HEK293 (cell line): ENCODE measurements around the gene TMEM196.

ENCODE experiments used
- CTCF ChIA-PET: fragments of 350-600 bp; formaldehyde crosslinking; extraction: SDS; loops from one replicate; lab custom pipeline; 2021; ENCODE audit warnings: antibody characterized with exemption; lab: Yijun Ruan, JAX
- POLR2A ChIA-PET: fragments of 300-600 bp; formaldehyde crosslinking; extraction: SDS; loops from one replicate; lab custom pipeline; 2020; ENCODE audit warnings: antibody characterized with exemption, inconsistent platforms; lab: Yijun Ruan, JAX
- H3K27ac ChIP-seq: fragments of 200-500 bp; sonication (Bioruptor generic); 2 replicates; pipeline ENCODE4 v1.5.1; 2014; ENCODE audit warnings: low read depth, low read length, control low read depth, inconsistent platforms; ENCODE audit errors: extremely low read depth
- H3K36me3 ChIP-seq, 2 experiments: fragments of 200-500 bp in 1 of 2; sonication (Bioruptor generic) in 1 of 2; 1 replicate in 1 of 2; 2 replicates in 1 of 2; pipeline ENCODE4 v1.5.1; 2014 to 2017; ENCODE audit warnings: inconsistent platforms in 2 of 2, low read length in 2 of 2; ENCODE audit not compliant: control insufficient read depth in 2 of 2, insufficient read depth in 1 of 2
- H3K4me1 ChIP-seq: fragments of 200-500 bp; sonication (Bioruptor generic); 2 replicates; pipeline ENCODE4 v1.5.1; 2014; ENCODE audit warnings: mild to moderate bottlenecking, low read length, inconsistent platforms; ENCODE audit not compliant: control insufficient read depth, insufficient read depth
- H3K4me3 ChIP-seq: 2 replicates; pipeline ENCODE4 v1.5.1; 2011; ENCODE audit warnings: low read depth, mild to moderate bottlenecking, control low read depth, low read length, moderate library complexity
- H3K9me3 ChIP-seq: fragments of 200-500 bp; sonication (Bioruptor generic); 2 replicates; pipeline ENCODE4 v1.5.1; 2014; ENCODE audit warnings: low read depth, low read length, inconsistent platforms; ENCODE audit not compliant: control insufficient read depth, insufficient read depth
- ELK4 ChIP-seq: IDR thresholded peaks from 2 replicates; pipeline ENCODE4 v1.6.1; 2011; ENCODE audit warnings: mild to moderate bottlenecking, low read depth, low read length, borderline replicate concordance
- GFI1B ChIP-seq: fragments of 450-650 bp; formaldehyde crosslinking; IDR thresholded peaks from 2 replicates; pipeline ENCODE4 v1.5.1; 2016; ENCODE audit warnings: missing biosample characterization, missing genetic modification characterization
- HOXC10 ChIP-seq: sonication (generic); formaldehyde crosslinking; IDR thresholded peaks from 2 replicates; pipeline ENCODE4 v1.8.1; 2023; ENCODE audit warnings: mild to moderate bottlenecking, missing genetic modification reagents
- TCF7L2 ChIP-seq: IDR thresholded peaks from 2 replicates; pipeline ENCODE4 v1.6.1; 2011; ENCODE audit warnings: low read depth, mild to moderate bottlenecking, inconsistent platforms, low read length, moderate library complexity, borderline replicate concordance
- ZBTB7A ChIP-seq: fragments of 450-650 bp; formaldehyde crosslinking; IDR thresholded peaks from 2 replicates; pipeline ENCODE4 v1.5.1; 2016; ENCODE audit warnings: low read depth, missing biosample characterization, missing genetic modification characterization
- ZNF292 ChIP-seq: fragments of 450-650 bp; formaldehyde crosslinking; IDR thresholded peaks from 2 replicates; pipeline ENCODE4 v1.5.1; 2016; ENCODE audit warnings: low read depth, missing biosample characterization, missing genetic modification characterization, borderline replicate concordance
- ZNF366 ChIP-seq: fragments of 450-650 bp; formaldehyde crosslinking; conservative IDR thresholded peaks from 2 replicates; pipeline ENCODE4 v1.5.1; 2016; ENCODE audit warnings: missing biosample characterization, missing genetic modification characterization
- ZNF48 ChIP-seq: fragments of 450-650 bp; formaldehyde crosslinking; IDR thresholded peaks from 2 replicates; pipeline ENCODE4 v1.5.1; 2016; ENCODE audit warnings: missing biosample characterization, missing genetic modification characterization
- ZNF521 ChIP-seq: fragments of 450-650 bp; formaldehyde crosslinking; IDR thresholded peaks from 2 replicates; pipeline ENCODE4 v1.5.1; 2017; ENCODE audit warnings: missing biosample characterization, mild to moderate bottlenecking, missing genetic modification characterization
- ZNF621 ChIP-seq: fragments of 450-650 bp; formaldehyde crosslinking; IDR thresholded peaks from 2 replicates; pipeline ENCODE4 v1.5.1; 2017; ENCODE audit warnings: missing biosample characterization, missing genetic modification characterization
- ZNF654 ChIP-seq: fragments of 450-650 bp; formaldehyde crosslinking; IDR thresholded peaks from 2 replicates; pipeline ENCODE4 v1.5.1; 2016; ENCODE audit warnings: low read depth, missing biosample characterization, missing genetic modification characterization
- ZNF692 ChIP-seq: fragments of 450-650 bp; formaldehyde crosslinking; IDR thresholded peaks from 2 replicates; pipeline ENCODE4 v1.5.1; 2016; ENCODE audit warnings: missing biosample characterization, missing genetic modification characterization
- ZNF701 ChIP-seq: fragments of 450-650 bp; formaldehyde crosslinking; IDR thresholded peaks from 2 replicates; pipeline ENCODE4 v1.5.1; 2016; ENCODE audit warnings: missing biosample characterization, missing genetic modification characterization
- ZNF830 ChIP-seq: fragments of 450-650 bp; IDR thresholded peaks from 2 replicates; pipeline ENCODE4 v1.5.0; 2018; ENCODE audit warnings: missing biosample characterization, missing genetic modification characterization, low read depth, mild to moderate bottlenecking, moderate library complexity
- TF ChIP-seq, protein P1 (sequence below): fragments of 450-650 bp; formaldehyde crosslinking; IDR thresholded peaks from 2 replicates; pipeline ENCODE4 v1.5.1; 2017; ENCODE audit warnings: missing biosample characterization, missing genetic modification characterization
- TF ChIP-seq, protein P2 (sequence below): fragments of 450-650 bp; formaldehyde crosslinking; IDR thresholded peaks from 2 replicates; pipeline ENCODE4 v1.5.1; 2016; ENCODE audit warnings: missing biosample characterization, missing genetic modification characterization, borderline replicate concordance

TMEM196 gene

GRCh38 chr7:19715499-19715898 is 57.9 kb downstream of the TMEM196 start:
- Histone ChIP-seq H3K27ac (no peak overlapping the region), H3K4me1 (no peaks in the 10 kb centered on the region), H3K4me3 (no peak overlapping the region), H3K36me3 (no peaks in the 10 kb centered on the region), H3K9me3 (no peaks in the 10 kb centered on the region)
- TF ChIP-seq ZBTB7A (tag by site-specific recombination) (no peak), ZNF48 (no peak), ZNF366 (tag by site-specific recombination) (no peak), ZNF830 (no peak), ZNF621 (tag by site-specific recombination) (no peak), ZNF701 (no peak), ZNF292 (tag by site-specific recombination) (no peak), ZNF521 (tag by site-specific recombination) (no peak), ELK4 (no peak), HOXC10 (CRISPR knock-in tag) (no peak), TCF7L2 (no peak), GFI1B (tag by site-specific recombination) (no peak), ZNF692 (tag by site-specific recombination) (no peak)
- TF ChIP-seq, protein P1, sequence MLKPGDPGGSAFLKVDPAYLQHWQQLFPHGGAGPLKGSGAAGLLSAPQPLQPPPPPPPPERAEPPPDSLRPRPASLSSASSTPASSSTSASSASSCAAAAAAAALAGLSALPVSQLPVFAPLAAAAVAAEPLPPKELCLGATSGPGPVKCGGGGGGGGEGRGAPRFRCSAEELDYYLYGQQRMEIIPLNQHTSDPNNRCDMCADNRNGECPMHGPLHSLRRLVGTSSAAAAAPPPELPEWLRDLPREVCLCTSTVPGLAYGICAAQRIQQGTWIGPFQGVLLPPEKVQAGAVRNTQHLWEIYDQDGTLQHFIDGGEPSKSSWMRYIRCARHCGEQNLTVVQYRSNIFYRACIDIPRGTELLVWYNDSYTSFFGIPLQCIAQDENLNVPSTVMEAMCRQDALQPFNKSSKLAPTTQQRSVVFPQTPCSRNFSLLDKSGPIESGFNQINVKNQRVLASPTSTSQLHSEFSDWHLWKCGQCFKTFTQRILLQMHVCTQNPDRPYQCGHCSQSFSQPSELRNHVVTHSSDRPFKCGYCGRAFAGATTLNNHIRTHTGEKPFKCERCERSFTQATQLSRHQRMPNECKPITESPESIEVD (tag by site-specific recombination): no peak
- TF ChIP-seq, protein P2, sequence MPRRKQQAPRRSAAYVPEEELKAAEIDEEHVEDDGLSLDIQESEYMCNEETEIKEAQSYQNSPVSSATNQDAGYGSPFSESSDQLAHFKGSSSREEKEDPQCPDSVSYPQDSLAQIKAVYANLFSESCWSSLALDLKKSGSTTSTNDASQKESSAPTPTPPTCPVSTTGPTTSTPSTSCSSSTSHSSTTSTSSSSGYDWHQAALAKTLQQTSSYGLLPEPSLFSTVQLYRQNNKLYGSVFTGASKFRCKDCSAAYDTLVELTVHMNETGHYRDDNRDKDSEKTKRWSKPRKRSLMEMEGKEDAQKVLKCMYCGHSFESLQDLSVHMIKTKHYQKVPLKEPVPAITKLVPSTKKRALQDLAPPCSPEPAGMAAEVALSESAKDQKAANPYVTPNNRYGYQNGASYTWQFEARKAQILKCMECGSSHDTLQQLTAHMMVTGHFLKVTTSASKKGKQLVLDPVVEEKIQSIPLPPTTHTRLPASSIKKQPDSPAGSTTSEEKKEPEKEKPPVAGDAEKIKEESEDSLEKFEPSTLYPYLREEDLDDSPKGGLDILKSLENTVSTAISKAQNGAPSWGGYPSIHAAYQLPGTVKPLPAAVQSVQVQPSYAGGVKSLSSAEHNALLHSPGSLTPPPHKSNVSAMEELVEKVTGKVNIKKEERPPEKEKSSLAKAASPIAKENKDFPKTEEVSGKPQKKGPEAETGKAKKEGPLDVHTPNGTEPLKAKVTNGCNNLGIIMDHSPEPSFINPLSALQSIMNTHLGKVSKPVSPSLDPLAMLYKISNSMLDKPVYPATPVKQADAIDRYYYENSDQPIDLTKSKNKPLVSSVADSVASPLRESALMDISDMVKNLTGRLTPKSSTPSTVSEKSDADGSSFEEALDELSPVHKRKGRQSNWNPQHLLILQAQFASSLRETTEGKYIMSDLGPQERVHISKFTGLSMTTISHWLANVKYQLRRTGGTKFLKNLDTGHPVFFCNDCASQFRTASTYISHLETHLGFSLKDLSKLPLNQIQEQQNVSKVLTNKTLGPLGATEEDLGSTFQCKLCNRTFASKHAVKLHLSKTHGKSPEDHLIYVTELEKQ (tag by site-specific recombination): no peak
- ChIA-PET POLR2A (no interaction called here), CTCF (interaction anchor here (0.6 to 5.5 kb wide), 9 partner anchors 13 to 884 kb away, joined by 3 to 62 read pairs (median 4); no protein-coding TSS in a partner anchor)

- H3K36me3 ChIP-seq: no peaks in the 10 kb centered on the region
- POLR2A ChIA-PET: no interaction called here
- TF ChIP-seq ZNF292 (tag by site-specific recombination) (no peak), ZNF654 (tag by site-specific recombination) (peak; percentile 48)
- CTCF ChIA-PET: interaction anchor here (0.5 to 5.5 kb wide), 25 partner anchors 11 to 944 kb away, joined by 3 to 62 read pairs (median 3); no protein-coding TSS in a partner anchor
- H3K9me3 ChIP-seq: no peaks in the 10 kb centered on the region
- H3K4me1 ChIP-seq: no peaks in the 10 kb centered on the region
- no peak overlapping the region for H3K4me3 ChIP-seq
- no peak overlapping the region for H3K27ac ChIP-seq
Observed at GRCh38 chr7:19713676-19714075, 59.7 kb downstream of the TMEM196 start.
